MM.1S (cell line): ENCODE measurements around the gene CIB1.

ENCODE experiments used
- DNase-seq: peaks from one replicate; pipeline ENCODE4 v3.0.0-alpha.2; 2015
- H2AFZ ChIP-seq: fragments of 300-600 bp; sonication (generic); 2 replicates; pipeline ENCODE4 v1.6.0; 2016; ENCODE audit warnings: antibody characterized with exemption, low read length
- H3F3A ChIP-seq: fragments of 300-600 bp; sonication (generic); 2 replicates; pipeline ENCODE4 v1.6.1; 2016; ENCODE audit warnings: mild to moderate bottlenecking, antibody characterized with exemption, low read length, moderate library complexity, mixed read lengths; ENCODE audit not compliant: insufficient read depth
- H3K27ac ChIP-seq: fragments of 300-600 bp; sonication (generic); 2 replicates; pipeline ENCODE4 v1.5.1; 2016; ENCODE audit warnings: mild to moderate bottlenecking, low read length
- H3K27me3 ChIP-seq: fragments of 300-600 bp; sonication (generic); replicated peaks from 2 replicates; pipeline ENCODE4 v1.6.0; 2016; ENCODE audit warnings: low read length; ENCODE audit not compliant: insufficient read depth
- H3K36me3 ChIP-seq: fragments of 300-600 bp; sonication (generic); replicated peaks from 2 replicates; pipeline ENCODE4 v1.6.1; 2016; ENCODE audit warnings: mild to moderate bottlenecking, low read length, mixed read lengths; ENCODE audit not compliant: insufficient read depth
- H3K4me1 ChIP-seq: fragments of 300-600 bp; sonication (generic); 2 replicates; pipeline ENCODE4 v1.6.1; 2016; ENCODE audit warnings: low read length, mixed read lengths
- H3K4me2 ChIP-seq: fragments of 300-600 bp; sonication (generic); 2 replicates; pipeline ENCODE4 v1.6.0; 2016; ENCODE audit warnings: low read depth, low read length
- H3K4me3 ChIP-seq: fragments of 300-600 bp; sonication (generic); 2 replicates; pipeline ENCODE4 v1.5.1; 2016; ENCODE audit warnings: low read length, mixed read lengths
- H3K79me2 ChIP-seq: fragments of 300-600 bp; sonication (generic); 2 replicates; pipeline ENCODE4 v1.6.1; 2016; ENCODE audit warnings: mixed run types, low read length, mixed read lengths
- H3K9ac ChIP-seq: fragments of 300-600 bp; sonication (generic); 2 replicates; pipeline ENCODE4 v1.6.1; 2016; ENCODE audit warnings: low read length, mixed read lengths
- H3K9me2 ChIP-seq: fragments of 300-600 bp; sonication (generic); replicated peaks from 2 replicates; pipeline ENCODE4 v1.6.1; 2016; ENCODE audit warnings: mild to moderate bottlenecking, low read length, mixed read lengths; ENCODE audit not compliant: insufficient read depth
- H3K9me3 ChIP-seq: fragments of 300-600 bp; sonication (generic); replicated peaks from 2 replicates; pipeline ENCODE4 v1.6.1; 2016; ENCODE audit warnings: mild to moderate bottlenecking, low read length, mixed read lengths; ENCODE audit not compliant: insufficient read depth
- H4K20me1 ChIP-seq: fragments of 300-600 bp; sonication (generic); 2 replicates; pipeline ENCODE4 v1.6.1; 2016; ENCODE audit warnings: mild to moderate bottlenecking, low read length, moderate library complexity, mixed read lengths; ENCODE audit not compliant: insufficient read depth
- CTCF ChIP-seq: fragments of 300-600 bp; sonication (generic); IDR thresholded peaks from 2 replicates; pipeline ENCODE4 v1.5.1; 2016; ENCODE audit warnings: antibody characterized with exemption, low read length, mixed read lengths
- EZH2 ChIP-seq: fragments of 300-600 bp; sonication (generic); optimal IDR thresholded peaks from 2 replicates; pipeline ENCODE3; 2017; ENCODE audit warnings: low read depth, mild to moderate bottlenecking, antibody characterized with exemption, low read length, mixed read lengths
- EZH2phosphoT487 ChIP-seq: fragments of 300-600 bp; sonication (generic); IDR thresholded peaks from 2 replicates; pipeline ENCODE4 v1.6.1; 2018; ENCODE audit warnings: antibody characterized with exemption, low read length

Gene CIB1

GRCh38 chr15:90225504-90226234, 8.1 kb downstream of the CIB1 start:
- no peaks in the 10 kb centered on the region for H4K20me1 ChIP-seq
- no peaks in the 10 kb centered on the region for H3F3A ChIP-seq
- no peak overlapping the region for H3K4me2 ChIP-seq
- TF ChIP-seq EZH2, result no peak
- no peak for TF ChIP-seq CTCF
- no peak for TF ChIP-seq EZH2phosphoT487
- H3K9me2 ChIP-seq, result no peaks in the 10 kb centered on the region
- no peak overlapping the region for H3K27ac ChIP-seq
- no peak overlapping the region for H3K9ac ChIP-seq
- no peak for DNase-seq
- no peak overlapping the region for H3K4me3 ChIP-seq
- H2AFZ ChIP-seq, result no peak overlapping the region
- H3K79me2 ChIP-seq, result no peaks in the 10 kb centered on the region
- no peaks in the 10 kb centered on the region for H3K9me3 ChIP-seq
- no peaks in the 10 kb centered on the region for H3K27me3 ChIP-seq
- peaks cover 9% of the 10 kb centered on the region; the same call in 1 of the 2 replicates for H3K36me3 ChIP-seq
- no peaks in the 10 kb centered on the region for H3K4me1 ChIP-seq

GRCh38 chr15:90225047-90225446, 8.7 kb downstream of the CIB1 start:
- Histone ChIP-seq H3K36me3 (peaks cover 6% of the 10 kb centered on the region; the same call in 1 of the 2 replicates), H3K4me1 (no peaks in the 10 kb centered on the region), H3K27ac (no peak overlapping the region), H4K20me1 (no peaks in the 10 kb centered on the region), H3K9ac (no peak overlapping the region), H3F3A (no peaks in the 10 kb centered on the region), H3K4me2 (no peak overlapping the region), H3K9me3 (no peaks in the 10 kb centered on the region), H3K27me3 (no peaks in the 10 kb centered on the region), H3K9me2 (no peaks in the 10 kb centered on the region), H2AFZ (no peak overlapping the region), H3K79me2 (no peaks in the 10 kb centered on the region), H3K4me3 (no peak overlapping the region)
- DNase-seq, result no peak
- TF ChIP-seq EZH2 (no peak), EZH2phosphoT487 (no peak), CTCF (no peak)

GRCh38 chr15:90223441-90224165, 10.1 kb downstream of the CIB1 start:
- Histone ChIP-seq H3K27ac (no peak overlapping the region), H3K4me2 (no peak overlapping the region), H3K36me3 (peaks cover 3% of the 10 kb centered on the region; the same call in 1 of the 2 replicates), H4K20me1 (no peaks in the 10 kb centered on the region), H3K27me3 (no peaks in the 10 kb centered on the region), H3K9ac (no peak overlapping the region), H3F3A (no peaks in the 10 kb centered on the region), H3K79me2 (no peaks in the 10 kb centered on the region), H3K4me3 (no peak overlapping the region), H2AFZ (no peak overlapping the region), H3K9me2 (no peaks in the 10 kb centered on the region), H3K4me1 (no peaks in the 10 kb centered on the region), H3K9me3 (no peaks in the 10 kb centered on the region)
- no peak for DNase-seq
- TF ChIP-seq CTCF (no peak), EZH2phosphoT487 (no peak), EZH2 (no peak)
